HG03342 (cell line): ENCODE results near the gene CACNG8.
"Not testable (repeated sequence)": the region's sequence is repeated elsewhere in the genome, so short reads cannot be mapped to it uniquely, and the experiment has no call there.

ENCODE experiments used
- ATAC-seq: cut with Tn5 transposase; IDR thresholded peaks from one replicate; pipeline ENCODE4 v1.9.1; 2021; ENCODE audit warnings: mild to moderate bottlenecking, moderate library complexity; ENCODE audit not compliant: unreplicated experiment

Gene CACNG8

GRCh38 chr19:53962887-53963431 is at the start of gene CACNG8:
Gene CACNG8, plus strand, starts transcription at chr19:53962937.
- ATAC-seq: no peak

- ATAC-seq: no peak
Observed at GRCh38 chr19:53915000-53915399, 47.7 kb upstream of the CACNG8 start.

DNA sequence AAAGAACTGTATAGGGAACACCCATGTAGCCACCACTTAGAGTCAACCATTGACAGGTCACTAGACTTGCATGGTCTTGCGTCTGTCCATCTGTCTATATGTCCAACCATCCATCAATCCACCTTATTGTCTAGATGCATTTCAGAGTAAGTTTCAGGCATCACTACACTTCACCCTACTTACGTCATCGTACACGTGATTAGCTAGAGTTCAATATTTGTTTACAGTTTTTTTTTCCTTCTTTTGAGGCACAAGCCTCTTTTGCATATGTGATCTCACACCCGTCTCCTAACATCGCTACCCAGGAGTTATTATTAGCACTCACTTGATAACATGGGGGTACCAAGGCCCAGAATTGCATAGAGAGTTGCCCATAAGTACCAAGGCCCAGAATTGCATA is 46.7 kb upstream of the CACNG8 start:
- ATAC-seq: no peak

DNA sequence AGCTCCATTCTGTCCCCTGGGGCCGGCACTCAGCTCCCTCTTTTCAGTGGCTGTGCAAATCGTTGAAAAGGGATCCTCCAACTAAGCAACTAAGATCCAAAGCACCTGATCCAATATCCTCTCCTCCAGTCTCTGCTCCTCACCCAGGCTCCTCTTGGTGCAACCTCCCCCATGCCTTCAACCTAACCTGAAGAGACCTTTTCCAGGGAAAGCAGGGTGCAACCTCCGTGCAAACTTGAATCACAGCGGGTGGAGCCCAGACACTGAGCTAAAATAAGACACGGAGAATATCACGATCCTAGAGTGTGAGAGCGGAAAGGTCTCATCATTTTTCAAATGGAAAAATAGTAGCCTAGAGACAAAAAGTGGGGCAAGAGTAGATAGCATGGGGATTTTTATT is 45.4 kb upstream of the CACNG8 start:
- ATAC-seq: no peak

DNA sequence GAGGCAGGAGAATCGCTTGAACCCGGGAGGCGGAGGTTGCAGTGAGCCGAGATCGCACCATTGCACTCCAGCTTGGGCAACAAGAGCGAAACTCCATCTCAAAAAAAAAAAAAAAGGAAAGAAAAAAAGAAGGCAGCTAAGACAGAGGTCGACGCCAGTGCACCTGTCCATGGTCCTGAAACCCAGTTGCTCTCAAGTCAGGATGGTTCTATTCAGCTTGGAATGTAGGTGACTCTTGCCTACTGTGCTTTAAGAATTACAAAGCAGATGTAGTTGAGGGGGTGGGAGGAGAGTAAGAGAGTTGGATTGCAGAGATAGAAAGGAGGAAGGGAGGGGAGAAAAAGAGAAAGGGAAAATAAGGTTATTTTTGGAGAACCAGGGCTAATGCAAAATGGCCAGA is 35.0 kb upstream of the CACNG8 start:
- ATAC-seq: no peak

DNA sequence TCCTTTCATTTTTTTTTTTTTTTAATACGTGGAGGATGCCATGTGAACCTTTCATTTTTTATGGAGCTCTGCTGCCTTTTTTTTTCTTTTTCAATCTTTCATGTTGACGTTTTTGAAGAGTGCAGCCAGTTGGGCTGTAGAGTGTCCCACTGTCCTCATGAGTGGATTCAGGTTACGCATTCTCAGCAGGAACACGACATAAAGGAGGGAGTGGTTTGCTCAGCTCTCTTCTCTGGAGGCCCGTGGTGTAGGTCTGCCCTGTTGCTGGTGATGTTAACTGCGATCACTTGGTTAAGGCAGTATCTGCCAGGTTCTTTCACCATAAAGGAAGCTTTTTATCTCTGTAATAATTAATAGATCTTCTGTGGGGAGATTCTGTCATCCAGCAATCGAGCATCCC is 26.7 kb upstream of the CACNG8 start:
- ATAC-seq: no peak

DNA sequence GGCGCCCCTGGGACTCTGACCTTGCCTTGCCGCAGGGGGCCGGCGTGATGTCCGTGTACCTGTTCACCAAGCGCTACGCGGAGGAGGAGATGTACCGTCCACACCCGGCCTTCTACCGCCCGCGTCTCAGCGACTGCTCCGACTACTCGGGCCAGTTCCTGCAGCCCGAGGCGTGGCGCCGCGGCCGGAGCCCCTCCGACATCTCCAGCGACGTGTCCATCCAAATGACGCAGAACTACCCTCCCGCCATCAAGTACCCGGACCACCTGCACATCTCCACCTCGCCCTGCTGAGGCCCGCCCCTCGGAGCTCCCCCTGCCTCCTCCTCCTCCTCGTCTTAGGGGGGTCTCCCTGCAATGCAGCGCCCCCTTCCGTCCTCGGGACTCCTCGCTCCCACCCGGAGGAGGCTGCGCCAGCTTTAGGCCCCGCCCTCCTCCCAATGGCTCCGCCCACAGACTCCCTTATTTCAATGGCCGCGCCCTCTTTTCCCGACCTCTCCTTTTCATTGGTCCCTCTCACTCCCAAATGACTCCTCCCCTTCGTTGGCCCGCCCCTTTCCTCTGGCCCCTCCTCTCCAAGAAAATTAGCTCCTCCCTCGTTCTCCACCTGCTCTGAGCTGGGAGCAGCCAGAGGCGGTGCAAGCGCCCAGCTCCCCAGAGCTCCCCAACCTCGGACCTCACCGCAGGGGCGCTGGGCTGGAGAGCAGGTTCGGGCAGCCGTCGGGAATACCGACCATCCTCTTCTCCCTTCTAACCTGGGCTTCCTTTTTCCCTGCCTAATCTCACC is 20.5 kb upstream of the CACNG8 start:
- no peak for ATAC-seq

DNA sequence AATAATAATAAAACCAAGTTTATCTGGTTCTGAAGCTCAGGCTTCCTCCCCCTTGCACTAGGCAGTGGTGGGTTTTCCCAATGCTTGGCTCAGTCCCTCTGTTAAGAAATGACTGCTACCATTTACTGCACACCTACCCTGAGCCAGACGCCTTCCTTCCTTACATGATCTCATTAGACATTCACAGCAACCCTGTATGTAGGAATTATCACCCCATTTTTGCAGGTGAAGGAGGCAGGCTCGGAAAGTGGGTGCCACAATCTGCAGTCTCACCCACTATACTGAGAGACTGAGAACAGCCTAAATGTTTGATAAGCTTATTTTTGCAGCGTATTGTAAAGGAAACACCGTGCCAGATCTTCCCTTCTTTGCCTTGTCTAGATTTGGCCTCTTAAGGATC is 18.3 kb upstream of the CACNG8 start:
- ATAC-seq: no peak

GRCh38 chr19:53944933-53945332 is 17.8 kb upstream of the CACNG8 start:
- ATAC-seq: no peak

DNA sequence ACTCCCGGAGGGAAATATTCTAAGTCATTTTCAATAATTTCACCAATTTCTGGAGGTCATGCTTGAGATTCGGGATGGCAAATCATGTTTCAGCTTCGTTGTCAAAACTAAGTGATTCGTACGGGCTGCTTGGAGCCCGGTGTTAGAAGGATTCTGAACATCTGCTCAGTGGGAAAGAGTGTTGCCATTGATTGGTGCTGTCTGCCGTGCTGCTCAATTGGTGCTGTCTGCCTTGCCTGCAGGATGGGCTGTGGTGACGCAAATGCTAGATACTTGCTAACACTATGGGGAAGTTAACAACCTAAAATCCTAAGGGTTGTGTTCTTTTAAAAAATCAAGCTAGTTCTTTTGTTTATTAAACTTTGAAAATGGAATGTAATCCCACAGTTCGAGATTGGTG is 17.3 kb upstream of the CACNG8 start:
- no peak for ATAC-seq

DNA sequence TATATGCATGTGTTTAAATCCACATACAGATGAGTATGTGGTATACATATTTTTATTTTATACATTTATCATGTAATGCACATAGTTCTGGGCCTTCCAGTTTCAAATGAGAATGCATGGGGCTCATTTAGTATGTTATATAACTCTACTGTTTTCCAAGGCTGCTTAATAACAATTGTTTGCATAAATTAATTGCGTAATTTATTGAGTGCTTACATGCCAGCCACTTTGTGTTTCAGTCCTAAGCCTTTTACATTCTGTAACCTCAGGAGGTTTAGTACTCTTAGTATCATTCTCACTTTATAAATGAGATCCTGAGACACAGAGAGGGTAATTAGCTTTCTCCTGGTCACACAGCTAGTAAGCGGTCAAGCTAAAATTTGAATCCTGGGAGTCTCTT is 16.7 kb upstream of the CACNG8 start:
- ATAC-seq: no peak

DNA sequence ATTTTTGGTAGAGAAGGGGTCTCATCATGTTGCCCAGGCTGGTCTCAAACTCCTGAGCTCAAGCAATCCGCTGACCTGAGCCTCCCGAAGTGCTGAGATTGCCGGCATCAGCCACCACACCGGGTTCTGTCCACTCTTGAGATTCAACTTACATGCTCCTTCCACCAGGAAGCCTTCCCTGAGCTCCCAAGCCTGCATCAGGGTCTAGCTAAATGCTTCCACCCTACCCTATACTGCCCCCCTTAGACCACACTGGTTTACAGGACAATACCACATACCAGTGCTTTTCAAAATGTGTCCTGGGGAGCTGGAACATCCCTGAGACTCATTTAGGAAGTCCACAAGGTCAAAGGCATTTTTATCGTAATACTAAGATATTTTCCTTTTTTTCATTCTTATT is 15.1 kb upstream of the CACNG8 start:
- ATAC-seq: no peak

DNA sequence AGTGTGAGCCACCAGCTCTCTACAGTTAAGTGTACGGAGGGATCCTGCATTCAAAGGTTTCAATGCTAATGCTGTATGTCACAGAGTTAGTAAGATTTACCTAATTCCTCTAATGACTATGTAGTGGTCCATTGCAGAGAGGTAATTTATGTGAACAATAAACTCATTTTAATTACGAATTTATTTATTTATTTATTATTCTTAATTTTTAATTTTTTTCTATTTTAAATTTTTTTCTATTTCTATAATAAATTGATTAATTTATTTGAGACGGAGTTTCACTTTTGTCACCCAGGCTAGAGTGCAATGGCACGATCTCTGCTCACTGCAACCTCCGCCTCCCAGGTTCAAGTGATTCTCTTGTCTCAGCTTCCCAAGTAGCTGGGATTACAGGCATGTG is 14.1 kb upstream of the CACNG8 start:
- not testable (repeated sequence) for ATAC-seq

- ATAC-seq: no peak
Observed at GRCh38 chr19:53951436-53951835, 11.3 kb upstream of the CACNG8 start.

DNA sequence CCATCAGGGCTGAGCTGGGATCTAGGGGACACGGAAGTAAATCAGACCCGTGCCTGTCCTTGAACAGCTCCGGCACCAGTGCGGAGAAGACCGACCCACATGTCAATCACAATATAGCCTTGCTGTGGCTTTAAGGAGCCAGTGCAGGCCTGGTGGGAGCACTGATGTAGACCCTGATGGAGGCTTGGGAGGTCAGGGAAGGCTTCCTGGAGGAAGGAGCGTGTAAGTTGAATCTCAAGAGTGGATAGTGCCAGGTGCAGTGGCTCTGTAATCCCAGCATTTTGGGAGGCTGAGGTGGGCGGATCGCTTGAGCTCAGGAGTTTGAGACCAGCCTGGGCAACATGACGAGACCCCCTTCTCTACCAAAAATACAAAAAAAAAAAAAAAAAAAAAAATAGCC is 10.8 kb upstream of the CACNG8 start:
- ATAC-seq: no peak

GRCh38 chr19:53953383-53953782 is 9.4 kb upstream of the CACNG8 start:
- no peak for ATAC-seq

- no peak for ATAC-seq
Observed at GRCh38 chr19:53957448-53958167, 5.1 kb upstream of the CACNG8 start.

GRCh38 chr19:53958168-53958571 is 4.6 kb upstream of the CACNG8 start:
- ATAC-seq: no peak

DNA sequence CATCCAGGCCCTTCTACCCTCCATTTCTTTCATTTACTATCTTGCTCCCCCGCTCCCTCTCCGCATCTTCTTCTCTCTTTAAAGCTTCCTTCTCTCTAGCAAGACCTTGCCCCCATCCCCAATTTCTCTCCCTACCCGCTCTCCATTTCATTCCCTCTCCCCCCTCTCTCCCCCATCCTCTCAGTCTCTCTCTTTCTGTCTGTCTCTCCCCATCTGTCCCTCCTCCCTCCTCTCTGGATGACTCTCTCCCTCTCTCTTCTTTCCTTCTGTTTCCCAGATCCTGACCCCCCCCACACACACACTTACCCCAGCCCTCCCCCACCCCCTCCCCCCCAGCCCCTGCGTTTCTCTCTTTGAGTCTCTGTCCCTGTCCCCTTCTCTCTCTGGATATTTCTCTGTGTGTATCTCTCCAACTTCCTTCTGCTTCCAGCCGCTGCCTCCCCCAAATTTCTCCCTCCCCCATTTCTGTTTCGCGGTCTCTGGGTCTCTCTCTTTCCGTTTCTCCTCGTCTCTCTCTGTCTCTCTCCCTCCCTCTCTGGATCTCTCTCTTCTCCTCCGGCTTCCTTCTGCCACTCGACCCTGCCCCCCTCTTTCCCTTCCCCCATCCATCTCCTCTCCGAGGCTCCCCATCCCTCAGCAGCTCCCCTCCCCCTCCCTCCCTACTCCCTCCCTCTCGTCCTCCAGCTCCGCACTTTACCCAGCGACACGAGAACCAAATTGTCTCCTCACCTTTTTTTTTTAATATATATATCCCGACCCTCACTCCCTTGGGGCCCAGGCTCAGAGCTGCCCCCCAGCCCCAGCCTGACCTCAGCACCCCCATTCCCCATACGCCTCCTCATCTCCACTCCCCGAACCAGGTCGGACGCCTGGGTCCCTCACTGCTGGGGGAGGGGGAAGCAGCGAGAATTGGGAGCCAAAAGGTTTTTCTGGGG is 3.6 kb upstream of the CACNG8 start:
- ATAC-seq: no peak

GRCh38 chr19:53960187-53960586 is 2.5 kb upstream of the CACNG8 start:
- no peak for ATAC-seq

- ATAC-seq: no peak
Observed at GRCh38 chr19:53960886-53961285, 1.9 kb upstream of the CACNG8 start.
